B cell (primary cell): Measurements from ENCODE around the gene NLGN1. TPM values are rescaled to one million over a fixed set of nuclear protein-coding genes. Genes with fewer than 3 reads are reported as not detected.

Source experiments
- ATAC-seq: fragments of 200-7000 bp; cut with Tn5 transposase; one replicate; pipeline ENCODE4 v1.10.0; 2021; ENCODE audit warnings: low read depth, mild to moderate bottlenecking, moderate number of reproducible peaks, moderate library complexity
- CTCF ChIA-PET: fragments of 350-600 bp; sonication (Branson Sonifier 250); formaldehyde crosslinking; loops from one replicate; lab custom pipeline; 2021; ENCODE audit warnings: antibody characterized with exemption, inconsistent platforms; lab: Charles Lee
- POLR2A ChIA-PET: fragments of 350-600 bp; sonication (Branson Sonifier 250); formaldehyde crosslinking; loops from one replicate; lab custom pipeline; 2021; ENCODE audit warnings: antibody characterized with exemption; lab: Charles Lee
- DNase-seq: peaks from one replicate; pipeline ENCODE4 v3.0.0; 2013
- H2AFZ ChIP-seq: 2 replicates; pipeline ENCODE4 v1.6.1; 2012; ENCODE audit warnings: mild to moderate bottlenecking, low read depth, low read length; ENCODE audit not compliant: insufficient read depth, poor library complexity, severe bottlenecking
- H3K27ac ChIP-seq, 2 donors: 1 replicate in 1 of 2; 2 replicates in 1 of 2; pipeline ENCODE4 v1.5.1; 2012 to 2013; ENCODE audit warnings: low read length in 2 of 2, mild to moderate bottlenecking in 2 of 2, moderate library complexity in 1 of 2
- H3K27me3 ChIP-seq, 4 experiments: fragments of 200-600 bp in 1 of 4; sonication (generic) in 1 of 4; replicated peaks in 1 of 4; 1 replicate in 2 of 4; 2 replicates in 2 of 4; pipeline versions ENCODE4 v1.6.1 to v1.7.0; 2013 to 2016; ENCODE audit warnings: low read length in 3 of 4, mild to moderate bottlenecking in 2 of 4, mixed read lengths in 1 of 4, moderate library complexity in 1 of 4; ENCODE audit not compliant: insufficient read depth in 4 of 4, control insufficient read depth in 3 of 4; ENCODE audit errors: control extremely low read depth in 1 of 4
- H3K36me3 ChIP-seq, 2 experiments: replicated peaks in 1 of 2; 1 replicate in 1 of 2; 2 replicates in 1 of 2; pipeline versions ENCODE4 v1.6.1 to v1.7.1; 2013; ENCODE audit warnings: low read length in 1 of 2; ENCODE audit not compliant: insufficient read depth in 2 of 2, control insufficient read depth in 1 of 2; ENCODE audit errors: control extremely low read depth in 1 of 2, extremely low read depth in 1 of 2
- H3K4me1 ChIP-seq, 2 donors: fragments of 200-600 bp in 1 of 2; sonication (generic) in 1 of 2; 1 replicate in 1 of 2; 2 replicates in 1 of 2; pipeline versions ENCODE4 v1.5.1 to v1.6.1; 2013 to 2017; ENCODE audit warnings: low read length in 2 of 2; ENCODE audit not compliant: control insufficient read depth in 2 of 2, insufficient read depth in 2 of 2
- H3K4me2 ChIP-seq: replicated peaks from 2 replicates; pipeline ENCODE3; 2012; ENCODE audit warnings: mild to moderate bottlenecking, low read depth, low read length; ENCODE audit not compliant: poor library complexity, severe bottlenecking
- H3K4me3 ChIP-seq, 5 experiments: fragments of 200-600 bp in 1 of 5; sonication (generic) in 1 of 5; 1 replicate in 3 of 5; 2 replicates in 2 of 5; pipeline versions ENCODE4 v1.5.1 to v1.7.0; 2011 to 2016; ENCODE audit warnings: low read length in 4 of 5, mild to moderate bottlenecking in 4 of 5, low read depth in 2 of 5, control low read depth in 1 of 5, moderate library complexity in 1 of 5; ENCODE audit not compliant: insufficient read depth in 1 of 5; ENCODE audit errors: control extremely low read depth in 1 of 5, extremely low read depth in 1 of 5
- H3K79me2 ChIP-seq: fragments of 200-600 bp; sonication (generic); one replicate; pipeline ENCODE4 v1.6.0; 2016; ENCODE audit warnings: low read length; ENCODE audit not compliant: control insufficient read depth, insufficient read depth
- H3K9ac ChIP-seq: fragments of 200-600 bp; sonication (generic); 2 replicates; pipeline ENCODE4 v1.6.1; 2017; ENCODE audit warnings: mild to moderate bottlenecking, low read length, moderate library complexity
- H3K9me3 ChIP-seq, 3 donors: one replicate each; pipeline versions ENCODE4 v1.6.1 to v1.7.1; 2013; ENCODE audit warnings: low read length in 2 of 3; ENCODE audit not compliant: control insufficient read depth in 2 of 3, insufficient read depth in 1 of 3; ENCODE audit errors: control extremely low read depth in 1 of 3
- H4K20me1 ChIP-seq: 2 replicates; pipeline ENCODE4 v1.6.0; 2012; ENCODE audit warnings: mild to moderate bottlenecking, low read length; ENCODE audit not compliant: insufficient read depth, control insufficient read depth, poor library complexity, severe bottlenecking
- H3K27ac Mint-ChIP-seq: one replicate; pipeline ENCODE4 v1.8.0; 2021; ENCODE audit warnings: mixed read lengths
- H3K27me3 Mint-ChIP-seq: one replicate; pipeline ENCODE4 v1.8.0; 2021; ENCODE audit warnings: mixed read lengths
- H3K4me1 Mint-ChIP-seq: one replicate; pipeline ENCODE4 v1.8.0; 2021; ENCODE audit warnings: mixed read lengths
- H3K4me3 Mint-ChIP-seq: one replicate; pipeline ENCODE4 v1.8.0; 2021; ENCODE audit warnings: mixed read lengths
- H3K9me3 Mint-ChIP-seq: one replicate; pipeline ENCODE4 v1.8.0; 2022; ENCODE audit warnings: mixed read lengths; ENCODE audit not compliant: insufficient read depth
- EZH2 ChIP-seq: IDR thresholded peaks from 2 replicates; pipeline ENCODE4 v1.6.1; 2012; ENCODE audit warnings: borderline replicate concordance, low read depth, mild to moderate bottlenecking, moderate library complexity, low read length; ENCODE audit not compliant: insufficient read depth, poor library complexity, severe bottlenecking
- WGBS: methylation state at CpG from one replicate; pipeline ENCODE4 v1.1.5; 2013; ENCODE audit warnings: missing lambda C conversion rate; ENCODE audit not compliant: insufficient coverage; 5-methylcytosine and 5-hydroxymethylcytosine counted together
- intact Hi-C: fragments of 100-400 bp; cut with micrococcal nuclease; formaldehyde crosslinking; loops from one replicate; pipeline ENCODE4 v1.10.0; 2022
- polyA plus RNA-seq: library from polyadenylated mRNA; depleted of rRNA; stranded (reverse); fragments of >200 nt; gene quantifications from 2 replicates; pipeline ENCODE4 v1.2.3, GENCODE V29; 2012
- total RNA-seq, 2 donors: library from RNA; stranded (reverse); fragments of 120-200 nt in 1 of 2; gene quantifications; 1 replicate in 1 of 2; 2 replicates in 1 of 2; pipeline versions ENCODE4 v1.2.3 to v1.2.4, GENCODE V29; 2013 to 2022
- TF ChIP-seq, protein P1 (sequence below): fragments of 200-600 bp; IDR thresholded peaks from one replicate; pipeline ENCODE4 v1.8.0; 2022; ENCODE audit warnings: antibody characterized with exemption, mild to moderate bottlenecking

NLGN1 gene
- total and polyA plus RNA-seq, 2 donors (not counting 1 experiment from before 2014, with no cell fraction given): not detected

DNA sequence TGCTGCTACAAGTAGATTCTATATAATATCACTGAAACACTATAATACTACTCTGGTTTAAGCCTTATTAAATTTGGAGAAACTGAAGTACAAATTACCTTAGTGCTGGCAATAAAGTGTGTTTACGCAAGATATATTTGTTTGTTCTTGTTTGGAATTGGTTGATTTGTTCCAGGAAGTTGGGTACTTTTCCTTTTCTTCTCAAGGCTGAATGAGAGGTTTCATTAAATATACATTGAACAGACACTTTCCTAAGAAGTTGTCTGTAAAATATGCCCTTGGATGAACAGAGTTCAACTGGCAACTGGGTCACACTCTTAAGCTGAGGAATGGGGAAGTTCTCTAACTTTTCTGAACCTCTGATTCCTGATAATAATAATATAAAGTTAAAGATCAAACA lies 919.5 kb downstream of the NLGN1 start:
- ATAC-seq (no peak), DNase-seq (no peak)
- no peaks in the 10 kb centered on the region for H3K79me2 ChIP-seq
- peaks cover 0 to 3% (median 0%) of the 10 kb centered on the region in 3 donors for H3K9me3 ChIP-seq
- H3K27me3 Mint-ChIP-seq: no peaks in the 10 kb centered on the region
- H3K4me1 ChIP-seq: no peaks in the 10 kb centered on the region
- H3K4me3 ChIP-seq: no peak overlapping the region
- ChIA-PET POLR2A (no interaction called here), CTCF (no interaction called here)
- H3K4me3 Mint-ChIP-seq: no peak overlapping the region
- H3K27ac Mint-ChIP-seq: no peak overlapping the region
- no peaks in the 10 kb centered on the region for H4K20me1 ChIP-seq
- no CpG with 5 or more reads among the region's 1 CpG for WGBS
- intact Hi-C loops: no loop called here
- H3K4me2 ChIP-seq: no peak overlapping the region
- H2AFZ ChIP-seq: no peak overlapping the region
- H3K4me1 Mint-ChIP-seq: no peaks in the 10 kb centered on the region
- peaks cover 11% of the 10 kb centered on the region for H3K9me3 Mint-ChIP-seq
- no peaks in the 10 kb centered on the region for H3K27me3 ChIP-seq
- H3K9ac ChIP-seq: no peak overlapping the region
- TF ChIP-seq, protein P1, sequence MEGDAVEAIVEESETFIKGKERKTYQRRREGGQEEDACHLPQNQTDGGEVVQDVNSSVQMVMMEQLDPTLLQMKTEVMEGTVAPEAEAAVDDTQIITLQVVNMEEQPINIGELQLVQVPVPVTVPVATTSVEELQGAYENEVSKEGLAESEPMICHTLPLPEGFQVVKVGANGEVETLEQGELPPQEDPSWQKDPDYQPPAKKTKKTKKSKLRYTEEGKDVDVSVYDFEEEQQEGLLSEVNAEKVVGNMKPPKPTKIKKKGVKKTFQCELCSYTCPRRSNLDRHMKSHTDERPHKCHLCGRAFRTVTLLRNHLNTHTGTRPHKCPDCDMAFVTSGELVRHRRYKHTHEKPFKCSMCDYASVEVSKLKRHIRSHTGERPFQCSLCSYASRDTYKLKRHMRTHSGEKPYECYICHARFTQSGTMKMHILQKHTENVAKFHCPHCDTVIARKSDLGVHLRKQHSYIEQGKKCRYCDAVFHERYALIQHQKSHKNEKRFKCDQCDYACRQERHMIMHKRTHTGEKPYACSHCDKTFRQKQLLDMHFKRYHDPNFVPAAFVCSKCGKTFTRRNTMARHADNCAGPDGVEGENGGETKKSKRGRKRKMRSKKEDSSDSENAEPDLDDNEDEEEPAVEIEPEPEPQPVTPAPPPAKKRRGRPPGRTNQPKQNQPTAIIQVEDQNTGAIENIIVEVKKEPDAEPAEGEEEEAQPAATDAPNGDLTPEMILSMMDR: no peak
- TF ChIP-seq EZH2: no peak
- H3K36me3 ChIP-seq: no peaks in the 10 kb centered on the region
- no peak overlapping the region for H3K27ac ChIP-seq

DNA sequence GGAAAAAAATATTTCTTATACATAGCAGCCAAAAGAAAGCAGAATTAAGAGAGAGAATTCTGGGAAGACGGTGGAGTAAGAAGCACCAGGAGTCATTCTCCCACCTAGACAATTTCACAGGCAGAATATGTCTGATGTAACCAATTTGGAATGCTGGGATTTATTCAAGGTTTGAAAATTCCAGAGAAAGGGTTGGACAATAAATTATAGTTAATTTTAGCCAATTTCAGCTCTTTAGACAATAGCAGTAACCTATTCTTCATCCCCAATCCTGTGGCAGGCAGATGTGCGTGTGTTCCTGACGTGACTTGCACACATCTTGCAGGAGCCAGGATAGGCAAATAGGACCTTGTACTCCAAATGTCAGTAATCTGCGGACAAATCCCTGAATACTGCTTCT lies 920.6 kb downstream of the NLGN1 start:
- no peaks in the 10 kb centered on the region for H4K20me1 ChIP-seq
- intact Hi-C loops: no loop called here
- H3K27me3 ChIP-seq: no peaks in the 10 kb centered on the region
- Mint-ChIP-seq H3K27ac (no peak overlapping the region), H3K4me1 (no peaks in the 10 kb centered on the region), H3K4me3 (no peak overlapping the region), H3K9me3 (peaks cover 11% of the 10 kb centered on the region), H3K27me3 (no peaks in the 10 kb centered on the region)
- no peak overlapping the region for H3K4me2 ChIP-seq
- H3K27ac ChIP-seq: no peak overlapping the region
- no peaks in the 10 kb centered on the region for H3K79me2 ChIP-seq
- H3K9me3 ChIP-seq: peaks cover 0 to 3% (median 0%) of the 10 kb centered on the region in 3 donors
- ChIA-PET CTCF (no interaction called here), POLR2A (no interaction called here)
- no peaks in the 10 kb centered on the region for H3K4me1 ChIP-seq
- H3K36me3 ChIP-seq: no peaks in the 10 kb centered on the region
- 100% methylated on average over 3 of the region's 4 CpGs for WGBS
- H2AFZ ChIP-seq: no peak overlapping the region
- H3K4me3 ChIP-seq: no peak overlapping the region
- ATAC-seq (no peak), DNase-seq (no peak)
- TF ChIP-seq, protein P1: no peak
- TF ChIP-seq EZH2: no peak
- no peak overlapping the region for H3K9ac ChIP-seq
